ENCODE measurements around the gene MED13L.

DNA sequence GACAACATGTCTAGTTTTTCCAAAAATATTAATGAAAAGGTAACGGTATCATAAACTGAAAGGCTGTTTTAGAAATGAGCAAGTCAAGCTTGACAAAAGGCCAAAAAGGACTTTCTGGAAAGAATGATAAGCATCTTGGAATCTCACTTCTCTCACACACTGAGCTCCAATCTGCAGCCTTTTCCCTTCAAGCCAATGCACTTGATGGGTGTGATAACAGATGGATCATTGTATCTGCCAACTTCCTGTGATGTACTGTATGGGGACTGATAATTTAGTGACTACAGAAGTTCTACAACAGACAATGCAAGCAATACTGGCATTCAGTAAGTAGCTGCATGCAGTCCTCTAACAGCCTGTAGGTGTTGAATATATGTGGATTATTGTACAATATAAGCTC is 147.1 kb downstream of the MED13L start:
- TF ChIP-seq POLR2A (IDR thresholded peaks at IDR 0.05) (no peak), CTCF (IDR thresholded peaks at IDR 0.05) (no peak)
